Measurements from ENCODE around the gene CACNA1E.

Gene CACNA1E

GRCh38 chr1:181748013-181748412 is 264.7 kb downstream of the CACNA1E start:
- H3K4me3 ChIP-seq (ENCODE audit: low read depth, low read length), result no peak overlapping the region
- TF ChIP-seq, protein P1, sequence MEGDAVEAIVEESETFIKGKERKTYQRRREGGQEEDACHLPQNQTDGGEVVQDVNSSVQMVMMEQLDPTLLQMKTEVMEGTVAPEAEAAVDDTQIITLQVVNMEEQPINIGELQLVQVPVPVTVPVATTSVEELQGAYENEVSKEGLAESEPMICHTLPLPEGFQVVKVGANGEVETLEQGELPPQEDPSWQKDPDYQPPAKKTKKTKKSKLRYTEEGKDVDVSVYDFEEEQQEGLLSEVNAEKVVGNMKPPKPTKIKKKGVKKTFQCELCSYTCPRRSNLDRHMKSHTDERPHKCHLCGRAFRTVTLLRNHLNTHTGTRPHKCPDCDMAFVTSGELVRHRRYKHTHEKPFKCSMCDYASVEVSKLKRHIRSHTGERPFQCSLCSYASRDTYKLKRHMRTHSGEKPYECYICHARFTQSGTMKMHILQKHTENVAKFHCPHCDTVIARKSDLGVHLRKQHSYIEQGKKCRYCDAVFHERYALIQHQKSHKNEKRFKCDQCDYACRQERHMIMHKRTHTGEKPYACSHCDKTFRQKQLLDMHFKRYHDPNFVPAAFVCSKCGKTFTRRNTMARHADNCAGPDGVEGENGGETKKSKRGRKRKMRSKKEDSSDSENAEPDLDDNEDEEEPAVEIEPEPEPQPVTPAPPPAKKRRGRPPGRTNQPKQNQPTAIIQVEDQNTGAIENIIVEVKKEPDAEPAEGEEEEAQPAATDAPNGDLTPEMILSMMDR (IDR thresholded peaks at IDR 0.05; ENCODE audit: low read depth, low read length), result no peak

GRCh38 chr1:181754103-181754502 is 270.8 kb downstream of the CACNA1E start:
- H3K4me3 ChIP-seq (ENCODE audit: low read depth, low read length), result no peak overlapping the region
- TF ChIP-seq, protein P1 (IDR thresholded peaks at IDR 0.05; ENCODE audit: low read depth, low read length), result no peak

DNA sequence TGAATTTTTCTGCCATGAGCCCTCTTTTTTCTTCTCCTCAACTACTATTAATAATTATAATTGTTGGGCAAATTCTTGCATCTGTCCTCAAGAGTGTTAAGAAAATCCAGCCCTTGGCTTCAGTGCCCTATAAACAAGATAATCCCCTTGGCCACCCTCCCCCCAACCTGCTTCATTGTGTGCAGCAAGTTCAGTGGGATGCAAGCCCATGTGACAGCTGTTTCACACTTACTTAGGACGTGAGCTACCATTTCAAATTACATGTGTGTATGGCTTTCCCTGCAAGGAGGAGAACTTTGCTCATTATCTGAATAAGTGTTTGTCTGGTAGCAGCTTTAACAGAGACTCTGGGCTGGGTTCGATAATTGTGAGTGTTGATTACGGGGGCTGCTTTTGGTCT is 276.2 kb downstream of the CACNA1E start:
- H3K4me3 ChIP-seq (ENCODE audit: low read depth, low read length), result no peak overlapping the region
- TF ChIP-seq, protein P1 (IDR thresholded peaks at IDR 0.05; ENCODE audit: low read depth, low read length), result no peak

- H3K4me3 ChIP-seq (ENCODE audit: low read depth, low read length), result no peak overlapping the region
- TF ChIP-seq, protein P1 (IDR thresholded peaks at IDR 0.05; ENCODE audit: low read depth, low read length), result no peak
These were observed 280.4 kb downstream of the CACNA1E start for GRCh38 chr1:181763736-181764135.

DNA sequence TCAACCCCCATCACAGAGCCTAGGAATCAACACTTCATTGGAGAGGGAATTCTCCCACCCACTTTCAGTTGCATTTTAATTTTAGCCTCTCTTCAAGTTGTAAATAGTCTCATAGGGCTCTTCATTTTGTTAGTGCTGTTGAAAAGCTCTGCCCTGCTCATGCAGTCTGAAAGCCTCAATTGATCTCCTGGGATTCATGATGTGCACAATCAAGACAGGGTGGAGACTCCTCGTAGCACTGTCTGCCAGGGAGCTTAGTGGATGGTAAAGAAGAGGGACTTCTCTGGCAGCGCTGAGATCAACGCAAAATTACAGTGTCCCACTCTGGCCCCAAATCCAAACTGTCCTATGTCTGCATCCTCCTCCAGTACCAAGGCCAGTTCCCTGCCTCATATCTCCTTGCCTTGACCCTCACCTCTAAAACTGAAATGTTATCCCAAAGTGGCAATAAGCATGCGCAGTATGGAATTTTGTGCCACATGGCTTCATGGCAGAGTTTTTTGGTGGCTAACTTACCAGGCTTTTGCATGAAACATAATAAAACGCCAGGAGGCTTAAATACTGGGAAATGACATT is 282.2 kb downstream of the CACNA1E start:
- TF ChIP-seq, protein P1 (IDR thresholded peaks at IDR 0.05; ENCODE audit: low read depth, low read length), result no peak
- H3K4me3 ChIP-seq (ENCODE audit: low read depth, low read length), result no peak overlapping the region

GRCh38 chr1:181767001-181767708 is 283.8 kb downstream of the CACNA1E start:
- H3K4me3 ChIP-seq (ENCODE audit: low read depth, low read length), result no peak overlapping the region
- TF ChIP-seq, protein P1 (IDR thresholded peaks at IDR 0.05; ENCODE audit: low read depth, low read length), result no peak

- no peak overlapping the region for H3K4me3 ChIP-seq (ENCODE audit: low read depth, low read length)
- TF ChIP-seq, protein P1 (IDR thresholded peaks at IDR 0.05; ENCODE audit: low read depth, low read length), result no peak
These were observed 285.1 kb downstream of the CACNA1E start for GRCh38 chr1:181768211-181768929.

Data from WI38 (cell line).